SK-N-SH treated with all-trans-retinoic acid at 6 μM for 48 hours (cell line): ENCODE data around the gene CHRNA9.

Experiments used
- GLIS3 ChIP-seq: fragments of 250-450 bp; sonication (Bioruptor Pico); IDR thresholded peaks from 2 replicates; pipeline ENCODE4 v1.5.0; 2020; ENCODE audit warnings: mild to moderate bottlenecking, moderate library complexity
- OSR1 ChIP-seq: fragments of 250-450 bp; sonication (Bioruptor Pico); IDR thresholded peaks from 2 replicates; pipeline ENCODE4 v1.8.0; 2022; ENCODE audit warnings: moderate library complexity, mild to moderate bottlenecking, inconsistent platforms
- PATZ1 ChIP-seq: fragments of 250-450 bp; sonication (Bioruptor Pico); IDR thresholded peaks from 2 replicates; pipeline ENCODE4 v1.8.0; 2020; ENCODE audit warnings: mild to moderate bottlenecking, moderate library complexity, borderline replicate concordance
- PPARA ChIP-seq: fragments of 250-450 bp; sonication (Bioruptor Pico); IDR thresholded peaks from 2 replicates; pipeline ENCODE4 v1.5.0; 2020; ENCODE audit warnings: mild to moderate bottlenecking, borderline replicate concordance
- SNAI2 ChIP-seq: fragments of 250-450 bp; sonication (Bioruptor Pico); IDR thresholded peaks from 2 replicates; pipeline ENCODE4 v1.5.0; 2020; ENCODE audit warnings: mild to moderate bottlenecking, moderate library complexity
- TCF4 ChIP-seq: fragments of 250-450 bp; sonication (Bioruptor Pico); IDR thresholded peaks from 2 replicates; pipeline ENCODE4 v1.8.0; 2021; ENCODE audit warnings: mild to moderate bottlenecking, moderate library complexity, borderline replicate concordance
- TSHZ2 ChIP-seq: fragments of 250-450 bp; sonication (Bioruptor Pico); IDR thresholded peaks from 2 replicates; pipeline ENCODE4 v1.5.0; 2020; ENCODE audit warnings: mild to moderate bottlenecking, moderate library complexity
- ZC3H10 ChIP-seq: fragments of 250-450 bp; sonication (Bioruptor Pico); IDR thresholded peaks from 2 replicates; pipeline ENCODE4 v1.5.1; 2021; ENCODE audit warnings: mild to moderate bottlenecking, moderate library complexity
- ZFP3 ChIP-seq: fragments of 250-450 bp; sonication (Bioruptor Pico); IDR thresholded peaks from 2 replicates; pipeline ENCODE4 v1.5.0; 2020; ENCODE audit warnings: mild to moderate bottlenecking, moderate library complexity
- ZFP30 ChIP-seq: fragments of 450-650 bp; formaldehyde crosslinking; IDR thresholded peaks from 2 replicates; pipeline ENCODE4 v1.5.0; 2022; ENCODE audit warnings: mild to moderate bottlenecking, moderate library complexity
- ZNF565 ChIP-seq: fragments of 450-650 bp; formaldehyde crosslinking; conservative IDR thresholded peaks from 2 replicates; pipeline ENCODE4 v1.5.0; 2020; ENCODE audit warnings: low read depth, mild to moderate bottlenecking, moderate library complexity
- ZNF8 ChIP-seq: fragments of 450-650 bp; formaldehyde crosslinking; IDR thresholded peaks from 2 replicates; pipeline ENCODE4 v1.5.0; 2020; ENCODE audit warnings: mild to moderate bottlenecking, moderate library complexity
- TF ChIP-seq, protein P1 (sequence below): fragments of 250-450 bp; sonication (Bioruptor Pico); IDR thresholded peaks from 2 replicates; pipeline ENCODE4 v1.8.0; 2021; ENCODE audit warnings: low read depth, mild to moderate bottlenecking, moderate library complexity, borderline replicate concordance

- TF ChIP-seq OSR1 (CRISPR knock-in tag): no peak
- no peak for TF ChIP-seq ZNF565 (CRISPR knock-in tag)
- TF ChIP-seq ZFP30 (CRISPR knock-in tag): no peak
- TF ChIP-seq SNAI2 (CRISPR knock-in tag): no peak
- TF ChIP-seq ZNF8 (CRISPR knock-in tag): no peak
- no peak for TF ChIP-seq ZFP3 (CRISPR knock-in tag)
- TF ChIP-seq PPARA (CRISPR knock-in tag): no peak
- TF ChIP-seq PATZ1 (CRISPR knock-in tag): no peak
- TF ChIP-seq GLIS3 (CRISPR knock-in tag): no peak
- TF ChIP-seq, protein P1, sequence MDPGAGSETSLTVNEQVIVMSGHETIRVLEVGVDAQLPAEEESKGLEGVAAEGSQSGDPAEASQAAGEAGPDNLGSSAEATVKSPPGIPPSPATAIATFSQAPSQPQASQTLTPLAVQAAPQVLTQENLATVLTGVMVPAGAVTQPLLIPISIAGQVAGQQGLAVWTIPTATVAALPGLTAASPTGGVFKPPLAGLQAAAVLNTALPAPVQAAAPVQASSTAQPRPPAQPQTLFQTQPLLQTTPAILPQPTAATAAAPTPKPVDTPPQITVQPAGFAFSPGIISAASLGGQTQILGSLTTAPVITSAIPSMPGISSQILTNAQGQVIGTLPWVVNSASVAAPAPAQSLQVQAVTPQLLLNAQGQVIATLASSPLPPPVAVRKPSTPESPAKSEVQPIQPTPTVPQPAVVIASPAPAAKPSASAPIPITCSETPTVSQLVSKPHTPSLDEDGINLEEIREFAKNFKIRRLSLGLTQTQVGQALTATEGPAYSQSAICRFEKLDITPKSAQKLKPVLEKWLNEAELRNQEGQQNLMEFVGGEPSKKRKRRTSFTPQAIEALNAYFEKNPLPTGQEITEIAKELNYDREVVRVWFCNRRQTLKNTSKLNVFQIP (CRISPR knock-in tag): no peak
- TF ChIP-seq TSHZ2 (CRISPR knock-in tag): no peak
- no peak for TF ChIP-seq ZC3H10 (CRISPR knock-in tag)
- no peak for TF ChIP-seq TCF4 (CRISPR knock-in tag)
Measured at GRCh38 chr4:40288566-40288965, 46.6 kb upstream of the CHRNA9 start.
